ENCODE measurements around the gene ARF6.

The ARF6 gene

DNA sequence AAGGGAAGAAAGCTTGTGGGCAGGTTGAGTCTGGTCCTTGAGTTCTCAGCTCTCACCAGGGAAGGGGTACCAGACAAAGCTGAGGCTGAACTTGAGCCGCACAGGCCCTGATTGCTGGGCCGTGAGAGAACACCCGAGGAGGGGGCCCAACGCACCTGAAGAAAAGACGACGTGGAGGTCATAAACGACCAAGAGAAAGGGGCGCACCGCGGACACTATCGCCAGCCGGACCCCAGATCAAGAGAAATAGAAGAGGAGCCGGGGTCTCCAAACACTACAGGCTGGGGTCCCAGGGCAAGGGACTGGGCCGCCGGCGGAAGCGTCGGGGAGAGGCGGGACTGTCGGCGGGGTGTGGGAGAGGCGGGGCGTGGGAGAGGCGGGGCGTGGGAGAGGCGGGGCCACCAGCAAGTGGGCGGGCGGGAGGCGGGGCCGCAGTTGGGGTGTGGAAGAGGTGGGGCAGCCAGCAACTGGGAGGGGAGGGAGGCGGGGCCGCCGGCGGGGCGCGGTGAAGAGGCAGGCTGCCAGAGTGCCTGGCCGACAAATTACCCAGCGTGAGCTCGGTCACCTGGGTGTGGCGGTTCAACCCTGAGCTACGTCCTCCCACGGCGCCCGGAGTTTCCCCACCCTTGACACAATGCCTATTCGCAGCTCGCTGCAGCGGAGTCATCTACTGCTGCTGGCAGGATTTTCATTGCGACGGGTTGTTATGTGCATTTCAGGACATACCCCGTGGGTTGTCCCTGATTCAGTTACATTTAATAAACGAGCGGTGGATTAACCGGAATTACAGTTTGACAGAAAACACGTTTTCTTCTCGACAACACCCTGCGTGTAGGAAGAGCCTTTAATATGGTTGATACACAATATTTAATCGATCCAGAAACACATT, 24.8 kb upstream of the ARF6 start (continued):
- TF ChIP-seq ZNF239 (tag by site-specific recombination; IDR thresholded peaks at IDR 0.05) (no peak), ZNF362 (tag by site-specific recombination; IDR thresholded peaks at IDR 0.05) (no peak), HOXD13 (CRISPR knock-in tag; IDR thresholded peaks at IDR 0.05; ENCODE audit: borderline replicate concordance) (no peak), YY1 (tag by site-specific recombination; IDR thresholded peaks at IDR 0.05) (no peak), KLF10 (tag by site-specific recombination; IDR thresholded peaks at IDR 0.05) (peak; percentile 98), ZNF341 (tag by site-specific recombination; IDR thresholded peaks at IDR 0.05; ENCODE audit: low read depth) (peak; percentile 68), ZNF221 (tag by site-specific recombination; IDR thresholded peaks at IDR 0.05; ENCODE audit: borderline replicate concordance) (no peak), ZNF23 (tag by site-specific recombination; IDR thresholded peaks at IDR 0.05; ENCODE audit: borderline replicate concordance) (no peak), ZNF10 (tag by site-specific recombination; IDR thresholded peaks at IDR 0.05) (0 out of 2 replicates have a peak, but pooled peaks have one; percentile 46), ZNF24 (tag by site-specific recombination; IDR thresholded peaks at IDR 0.05) (peak; percentile 18; the same call in 1 of the 2 replicates), TCF7L2 (IDR thresholded peaks at IDR 0.05; ENCODE audit: borderline replicate concordance, low read depth, low read length) (no peak), PBX3 (CRISPR knock-in tag; IDR thresholded peaks at IDR 0.05) (peak; percentile 42; the same call in 1 of the 2 replicates), ZNF132 (tag by site-specific recombination; IDR thresholded peaks at IDR 0.05; ENCODE audit: borderline replicate concordance) (no peak), KLF8 (tag by site-specific recombination; IDR thresholded peaks at IDR 0.05) (peak; percentile 91), HOXA7 (CRISPR knock-in tag; IDR thresholded peaks at IDR 0.05; ENCODE audit: borderline replicate concordance) (no peak), ZNF214 (tag by site-specific recombination; IDR thresholded peaks at IDR 0.05; ENCODE audit: borderline replicate concordance) (no peak), OVOL3 (tag by site-specific recombination; IDR thresholded peaks at IDR 0.05) (no peak), PRDM1 (tag by site-specific recombination; IDR thresholded peaks at IDR 0.05) (0 out of 2 replicates have a peak, but pooled peaks have one; percentile 13), ZIC2 (tag by site-specific recombination; IDR thresholded peaks at IDR 0.05) (peak; percentile 82), ZNF48 (tag by site-specific recombination; IDR thresholded peaks at IDR 0.05) (no peak), ZNF148 (tag by site-specific recombination; IDR thresholded peaks at IDR 0.05; ENCODE audit: borderline replicate concordance) (no peak)
- TF ChIP-seq, protein P1, sequence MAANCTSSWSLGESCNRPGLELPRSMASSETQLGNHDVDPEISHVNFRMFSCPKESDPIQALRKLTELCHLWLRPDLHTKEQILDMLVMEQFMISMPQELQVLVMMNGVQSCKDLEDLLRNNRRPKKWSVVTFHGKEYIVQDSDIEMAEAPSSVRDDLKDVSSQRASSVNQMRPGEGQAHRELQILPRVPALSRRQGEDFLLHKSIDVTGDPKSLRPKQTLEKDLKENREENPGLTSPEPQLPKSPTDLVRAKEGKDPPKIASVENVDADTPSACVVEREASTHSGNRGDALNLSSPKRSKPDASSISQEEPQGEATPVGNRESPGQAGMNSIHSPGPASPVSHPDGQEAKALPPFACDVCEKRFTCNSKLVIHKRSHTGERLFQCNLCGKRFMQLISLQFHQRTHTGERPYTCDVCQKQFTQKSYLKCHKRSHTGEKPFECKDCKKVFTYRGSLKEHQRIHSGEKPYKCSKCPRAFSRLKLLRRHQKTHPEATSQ (tag by site-specific recombination; IDR thresholded peaks at IDR 0.05) = no peak
- TF ChIP-seq, protein P2, sequence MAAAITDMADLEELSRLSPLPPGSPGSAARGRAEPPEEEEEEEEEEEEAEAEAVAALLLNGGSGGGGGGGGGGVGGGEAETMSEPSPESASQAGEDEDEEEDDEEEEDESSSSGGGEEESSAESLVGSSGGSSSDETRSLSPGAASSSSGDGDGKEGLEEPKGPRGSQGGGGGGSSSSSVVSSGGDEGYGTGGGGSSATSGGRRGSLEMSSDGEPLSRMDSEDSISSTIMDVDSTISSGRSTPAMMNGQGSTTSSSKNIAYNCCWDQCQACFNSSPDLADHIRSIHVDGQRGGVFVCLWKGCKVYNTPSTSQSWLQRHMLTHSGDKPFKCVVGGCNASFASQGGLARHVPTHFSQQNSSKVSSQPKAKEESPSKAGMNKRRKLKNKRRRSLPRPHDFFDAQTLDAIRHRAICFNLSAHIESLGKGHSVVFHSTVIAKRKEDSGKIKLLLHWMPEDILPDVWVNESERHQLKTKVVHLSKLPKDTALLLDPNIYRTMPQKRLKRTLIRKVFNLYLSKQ (tag by site-specific recombination; IDR thresholded peaks at IDR 0.05; ENCODE audit: borderline replicate concordance) = no peak
- TF ChIP-seq, protein P3, sequence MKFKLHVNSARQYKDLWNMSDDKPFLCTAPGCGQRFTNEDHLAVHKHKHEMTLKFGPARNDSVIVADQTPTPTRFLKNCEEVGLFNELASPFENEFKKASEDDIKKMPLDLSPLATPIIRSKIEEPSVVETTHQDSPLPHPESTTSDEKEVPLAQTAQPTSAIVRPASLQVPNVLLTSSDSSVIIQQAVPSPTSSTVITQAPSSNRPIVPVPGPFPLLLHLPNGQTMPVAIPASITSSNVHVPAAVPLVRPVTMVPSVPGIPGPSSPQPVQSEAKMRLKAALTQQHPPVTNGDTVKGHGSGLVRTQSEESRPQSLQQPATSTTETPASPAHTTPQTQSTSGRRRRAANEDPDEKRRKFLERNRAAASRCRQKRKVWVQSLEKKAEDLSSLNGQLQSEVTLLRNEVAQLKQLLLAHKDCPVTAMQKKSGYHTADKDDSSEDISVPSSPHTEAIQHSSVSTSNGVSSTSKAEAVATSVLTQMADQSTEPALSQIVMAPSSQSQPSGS (tag by site-specific recombination; IDR thresholded peaks at IDR 0.05; ENCODE audit: low read depth) = no peak
- TF ChIP-seq, protein P4, sequence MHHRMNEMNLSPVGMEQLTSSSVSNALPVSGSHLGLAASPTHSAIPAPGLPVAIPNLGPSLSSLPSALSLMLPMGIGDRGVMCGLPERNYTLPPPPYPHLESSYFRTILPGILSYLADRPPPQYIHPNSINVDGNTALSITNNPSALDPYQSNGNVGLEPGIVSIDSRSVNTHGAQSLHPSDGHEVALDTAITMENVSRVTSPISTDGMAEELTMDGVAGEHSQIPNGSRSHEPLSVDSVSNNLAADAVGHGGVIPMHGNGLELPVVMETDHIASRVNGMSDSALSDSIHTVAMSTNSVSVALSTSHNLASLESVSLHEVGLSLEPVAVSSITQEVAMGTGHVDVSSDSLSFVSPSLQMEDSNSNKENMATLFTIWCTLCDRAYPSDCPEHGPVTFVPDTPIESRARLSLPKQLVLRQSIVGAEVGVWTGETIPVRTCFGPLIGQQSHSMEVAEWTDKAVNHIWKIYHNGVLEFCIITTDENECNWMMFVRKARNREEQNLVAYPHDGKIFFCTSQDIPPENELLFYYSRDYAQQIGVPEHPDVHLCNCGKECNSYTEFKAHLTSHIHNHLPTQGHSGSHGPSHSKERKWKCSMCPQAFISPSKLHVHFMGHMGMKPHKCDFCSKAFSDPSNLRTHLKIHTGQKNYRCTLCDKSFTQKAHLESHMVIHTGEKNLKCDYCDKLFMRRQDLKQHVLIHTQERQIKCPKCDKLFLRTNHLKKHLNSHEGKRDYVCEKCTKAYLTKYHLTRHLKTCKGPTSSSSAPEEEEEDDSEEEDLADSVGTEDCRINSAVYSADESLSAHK (tag by site-specific recombination; IDR thresholded peaks at IDR 0.05) = 0 out of 2 replicates have a peak, but pooled peaks have one; percentile 31
